HCEC 1CT (cell line): ENCODE data around the gene RSRC1.
A peak's percentile ranks its signal among the peaks of the same experiment; 100 is the strongest.
"Not testable (repeated sequence)": the region's sequence is repeated elsewhere in the genome, so short reads cannot be mapped to it uniquely, and the experiment has no call there.

Source experiments
- DNase-seq: peaks from one replicate; pipeline ENCODE4 v3.0.0-alpha.2; 2017

Gene RSRC1

GRCh38 chr3:158408518-158408897 lies 298.6 kb downstream of the RSRC1 start:
- DNase-seq = not testable (repeated sequence)

GRCh38 chr3:158418035-158418434 lies 308.1 kb downstream of the RSRC1 start:
- DNase-seq = no peak

- no peak for DNase-seq
Measured at GRCh38 chr3:158419820-158420653, 310.1 kb downstream of the RSRC1 start.

GRCh38 chr3:158420654-158421396 lies 310.9 kb downstream of the RSRC1 start:
- DNase-seq = peak; percentile 33

- DNase-seq = no peak
Measured at GRCh38 chr3:158430448-158430847, 320.6 kb downstream of the RSRC1 start.

GRCh38 chr3:158430968-158431367 lies 321.1 kb downstream of the RSRC1 start:
- no peak for DNase-seq

GRCh38 chr3:158431829-158432228 lies 321.9 kb downstream of the RSRC1 start:
- no peak for DNase-seq

GRCh38 chr3:158434412-158435038 lies 324.6 kb downstream of the RSRC1 start:
- DNase-seq = peak; percentile 53

- DNase-seq = no peak
Measured at GRCh38 chr3:158443632-158444031, 333.7 kb downstream of the RSRC1 start.

- DNase-seq = peak; percentile 10
Measured at GRCh38 chr3:158447408-158447807, 337.5 kb downstream of the RSRC1 start.

GRCh38 chr3:158451405-158452055 lies 341.6 kb downstream of the RSRC1 start:
- no peak for DNase-seq

GRCh38 chr3:158452334-158452733 lies 342.4 kb downstream of the RSRC1 start:
- peak; percentile 65 for DNase-seq

GRCh38 chr3:158453004-158453403 lies 343.1 kb downstream of the RSRC1 start:
- no peak for DNase-seq

- no peak for DNase-seq
Measured at GRCh38 chr3:158453865-158454264, 344.0 kb downstream of the RSRC1 start.

GRCh38 chr3:158455406-158455805 lies 345.5 kb downstream of the RSRC1 start:
- peak; percentile 13 for DNase-seq

- peak; percentile 64 for DNase-seq
Measured at GRCh38 chr3:158456114-158456513, 346.2 kb downstream of the RSRC1 start.

GRCh38 chr3:158458464-158458863 lies 348.6 kb downstream of the RSRC1 start:
- DNase-seq = no peak

GRCh38 chr3:158460926-158461325 lies 351.0 kb downstream of the RSRC1 start:
- no peak for DNase-seq

- no peak for DNase-seq
Measured at GRCh38 chr3:158463556-158463955, 353.7 kb downstream of the RSRC1 start.

GRCh38 chr3:158465074-158465473 lies 355.2 kb downstream of the RSRC1 start:
- no peak for DNase-seq

- peak; percentile 33 for DNase-seq
Measured at GRCh38 chr3:158470944-158471638, 361.2 kb downstream of the RSRC1 start.

- DNase-seq = peak; percentile 98
Measured at GRCh38 chr3:158471639-158472294, 361.9 kb downstream of the RSRC1 start.
